Measurements from ENCODE around the gene BTBD9.

GRCh38 chr6:38580030-38580429, 59.7 kb downstream of the BTBD9 start:
- TF ChIP-seq, protein P1, sequence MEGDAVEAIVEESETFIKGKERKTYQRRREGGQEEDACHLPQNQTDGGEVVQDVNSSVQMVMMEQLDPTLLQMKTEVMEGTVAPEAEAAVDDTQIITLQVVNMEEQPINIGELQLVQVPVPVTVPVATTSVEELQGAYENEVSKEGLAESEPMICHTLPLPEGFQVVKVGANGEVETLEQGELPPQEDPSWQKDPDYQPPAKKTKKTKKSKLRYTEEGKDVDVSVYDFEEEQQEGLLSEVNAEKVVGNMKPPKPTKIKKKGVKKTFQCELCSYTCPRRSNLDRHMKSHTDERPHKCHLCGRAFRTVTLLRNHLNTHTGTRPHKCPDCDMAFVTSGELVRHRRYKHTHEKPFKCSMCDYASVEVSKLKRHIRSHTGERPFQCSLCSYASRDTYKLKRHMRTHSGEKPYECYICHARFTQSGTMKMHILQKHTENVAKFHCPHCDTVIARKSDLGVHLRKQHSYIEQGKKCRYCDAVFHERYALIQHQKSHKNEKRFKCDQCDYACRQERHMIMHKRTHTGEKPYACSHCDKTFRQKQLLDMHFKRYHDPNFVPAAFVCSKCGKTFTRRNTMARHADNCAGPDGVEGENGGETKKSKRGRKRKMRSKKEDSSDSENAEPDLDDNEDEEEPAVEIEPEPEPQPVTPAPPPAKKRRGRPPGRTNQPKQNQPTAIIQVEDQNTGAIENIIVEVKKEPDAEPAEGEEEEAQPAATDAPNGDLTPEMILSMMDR (IDR thresholded peaks at IDR 0.05; ENCODE audit: poor library complexity), result no peak
- TF ChIP-seq EZH2phosphoT487 (IDR thresholded peaks at IDR 0.05; ENCODE audit: low read depth, severe bottlenecking, unreplicated experiment), result no peak

Measured in hepatocyte (in vitro differentiated cells).